ENCODE measurements around the gene FMO2.

Gene FMO2

DNA sequence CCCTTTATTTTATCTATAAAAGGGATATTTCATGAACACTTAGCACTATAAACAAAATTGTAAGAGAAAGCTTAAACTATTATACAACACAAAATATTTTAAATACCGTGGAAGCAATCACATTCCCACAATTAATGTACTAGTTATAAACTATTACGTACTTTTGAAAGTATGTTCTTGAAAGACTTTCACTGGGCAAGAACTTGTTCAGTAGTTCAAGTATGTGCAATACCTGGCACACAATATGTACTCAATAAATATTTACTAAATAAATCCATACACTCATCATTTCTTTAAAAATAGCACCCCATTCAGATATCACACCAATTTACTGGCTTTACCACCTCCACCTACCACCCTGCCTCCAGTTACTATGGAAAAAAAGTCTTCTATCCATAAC lies 12.6 kb upstream of the FMO2 start:
- Histone ChIP-seq H2BK12ac (ENCODE audit: low read length) (no peak overlapping the region), H4K91ac (ENCODE audit: low read depth, low read length, poor library complexity) (no peak overlapping the region), H3K79me1 (ENCODE audit: low read depth, low read length) (no peaks in the 10 kb centered on the region), H3K9me3 (replicated peaks in 1 of 2; ENCODE audit: control insufficient read depth in 2 of 2, insufficient read depth in 1 of 2, low read depth in 1 of 2, low read length in 2 of 2) (peaks cover 0 to 2% of the 10 kb centered on the region in 2 donors), H3K9ac (ENCODE audit: low read depth, low read length, poor library complexity) (no peak overlapping the region), H3K4ac (ENCODE audit: low read length) (no peak overlapping the region), H2BK15ac (ENCODE audit: low read length) (no peak overlapping the region), H3K4me1 (ENCODE audit: control insufficient read depth in 2 of 2, insufficient read depth in 1 of 2, low read depth in 1 of 2, low read length in 2 of 2) (no peaks in the 10 kb centered on the region), H2BK120ac (ENCODE audit: low read depth, low read length) (no peak overlapping the region), H2BK5ac (ENCODE audit: low read length) (no peak overlapping the region), H3K18ac (ENCODE audit: low read length) (no peak overlapping the region), H3K4me3 (ENCODE audit: low read length in 2 of 2) (no peak overlapping the region), H3K23ac (ENCODE audit: low read depth, low read length, poor library complexity) (no peak overlapping the region), H4K8ac (ENCODE audit: low read depth, low read length) (no peak overlapping the region), H3K27me3 (ENCODE audit: control insufficient read depth in 3 of 3, insufficient read depth in 3 of 3, low read depth in 1 of 3, low read length in 3 of 3) (no peaks in the 10 kb centered on the region), H3K14ac (ENCODE audit: low read length) (no peak overlapping the region), H2AFZ (ENCODE audit: low read length) (no peak overlapping the region), H2AK5ac (ENCODE audit: low read depth, low read length) (no peak overlapping the region), H3K27ac (replicated peaks; ENCODE audit: low read length) (no peak overlapping the region), H3K36me3 (replicated peaks in 1 of 2; ENCODE audit: control insufficient read depth in 2 of 2, insufficient read depth in 2 of 2, low read length in 2 of 2) (no peaks in the 10 kb centered on the region), H3K4me2 (ENCODE audit: insufficient read depth, low read length, poor library complexity, severe bottlenecking) (no peak overlapping the region)
- no CpG with 5 or more reads among the region's 2 CpGs for WGBS, 2 donors (ENCODE audit: extremely low coverage in 2 of 2, insufficient read length in 2 of 2, insufficient replicate concordance in 1 of 2)
- DNase-seq (ENCODE audit: low spot score): no peak

- H4K91ac ChIP-seq (ENCODE audit: low read depth, low read length, poor library complexity): no peak overlapping the region
- H2BK120ac ChIP-seq (ENCODE audit: low read depth, low read length): no peak overlapping the region
- no peaks in the 10 kb centered on the region for H3K79me1 ChIP-seq (ENCODE audit: low read depth, low read length)
- no peak overlapping the region for H2AFZ ChIP-seq (ENCODE audit: low read length)
- no peak overlapping the region for H2BK5ac ChIP-seq (ENCODE audit: low read length)
- H3K4me3 ChIP-seq (ENCODE audit: low read length in 2 of 2): no peak overlapping the region
- H4K8ac ChIP-seq (ENCODE audit: low read depth, low read length): no peak overlapping the region
- H3K9me3 ChIP-seq (replicated peaks in 1 of 2; ENCODE audit: control insufficient read depth in 2 of 2, insufficient read depth in 1 of 2, low read depth in 1 of 2, low read length in 2 of 2): peaks cover 0 to 2% of the 10 kb centered on the region in 2 donors
- DNase-seq (ENCODE audit: low spot score): no peak
- no peaks in the 10 kb centered on the region for H3K27me3 ChIP-seq (ENCODE audit: control insufficient read depth in 3 of 3, insufficient read depth in 3 of 3, low read depth in 1 of 3, low read length in 3 of 3)
- no CpG with 5 or more reads among the region's 1 CpG for WGBS, 2 donors (ENCODE audit: extremely low coverage in 2 of 2, insufficient read length in 2 of 2, insufficient replicate concordance in 1 of 2)
- no peaks in the 10 kb centered on the region for H3K4me1 ChIP-seq (ENCODE audit: control insufficient read depth in 2 of 2, insufficient read depth in 1 of 2, low read depth in 1 of 2, low read length in 2 of 2)
- H3K27ac ChIP-seq (replicated peaks; ENCODE audit: low read length): no peak overlapping the region
- H3K23ac ChIP-seq (ENCODE audit: low read depth, low read length, poor library complexity): no peak overlapping the region
- H2BK15ac ChIP-seq (ENCODE audit: low read length): no peak overlapping the region
- no peak overlapping the region for H2BK12ac ChIP-seq (ENCODE audit: low read length)
- H3K36me3 ChIP-seq (replicated peaks in 1 of 2; ENCODE audit: control insufficient read depth in 2 of 2, insufficient read depth in 2 of 2, low read length in 2 of 2): no peaks in the 10 kb centered on the region
- no peak overlapping the region for H3K14ac ChIP-seq (ENCODE audit: low read length)
- H3K9ac ChIP-seq (ENCODE audit: low read depth, low read length, poor library complexity): no peak overlapping the region
- H2AK5ac ChIP-seq (ENCODE audit: low read depth, low read length): no peak overlapping the region
- no peak overlapping the region for H3K4me2 ChIP-seq (ENCODE audit: insufficient read depth, low read length, poor library complexity, severe bottlenecking)
- H3K4ac ChIP-seq (ENCODE audit: low read length): no peak overlapping the region
- H3K18ac ChIP-seq (ENCODE audit: low read length): no peak overlapping the region
Measured at GRCh38 chr1:171173069-171173468, 12.0 kb upstream of the FMO2 start.

DNA sequence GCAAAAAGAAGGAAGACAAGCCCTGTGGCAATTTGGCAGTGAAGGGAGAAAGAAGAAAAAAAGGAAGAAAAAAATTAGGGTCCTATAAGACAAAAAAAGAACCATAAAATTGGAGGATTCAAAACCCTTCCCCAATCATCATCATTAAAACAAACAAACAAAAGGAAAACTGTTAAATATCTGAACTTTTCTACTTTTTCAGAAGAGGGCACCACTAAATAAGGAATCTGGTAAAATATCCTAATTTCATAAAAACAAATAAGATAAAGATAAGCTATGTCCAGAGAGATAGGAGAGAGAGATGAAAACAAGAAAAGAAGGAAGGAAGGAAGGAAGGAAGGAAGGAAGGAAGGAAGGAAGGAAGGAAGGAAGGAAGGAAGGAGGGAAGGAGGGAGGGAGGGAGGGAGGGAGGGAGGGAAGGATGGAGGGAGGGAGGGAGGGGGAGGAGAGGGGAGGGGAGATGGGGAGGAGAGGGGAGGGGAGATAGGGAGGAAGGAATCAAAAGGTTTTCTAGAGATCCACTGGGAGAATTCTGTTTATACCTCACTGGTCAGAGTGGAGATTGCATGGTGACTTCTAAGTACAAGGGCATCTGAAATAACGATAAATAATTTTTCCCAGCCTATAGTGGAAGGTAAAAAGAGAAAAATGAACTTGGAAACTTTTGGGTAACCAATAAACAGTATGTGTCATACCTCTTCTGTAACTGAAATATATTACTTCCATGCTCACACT lies 10.4 kb upstream of the FMO2 start:
- Histone ChIP-seq H4K8ac (ENCODE audit: low read depth, low read length) (no peak overlapping the region), H3K27ac (replicated peaks; ENCODE audit: low read length) (no peak overlapping the region), H3K4ac (ENCODE audit: low read length) (no peak overlapping the region), H3K36me3 (replicated peaks in 1 of 2; ENCODE audit: control insufficient read depth in 2 of 2, insufficient read depth in 2 of 2, low read length in 2 of 2) (no peaks in the 10 kb centered on the region), H3K4me2 (ENCODE audit: insufficient read depth, low read length, poor library complexity, severe bottlenecking) (no peak overlapping the region), H3K9ac (ENCODE audit: low read depth, low read length, poor library complexity) (no peak overlapping the region), H3K18ac (ENCODE audit: low read length) (no peak overlapping the region), H3K14ac (ENCODE audit: low read length) (no peak overlapping the region), H3K9me3 (replicated peaks in 1 of 2; ENCODE audit: control insufficient read depth in 2 of 2, insufficient read depth in 1 of 2, low read depth in 1 of 2, low read length in 2 of 2) (no peaks in the 10 kb centered on the region), H4K91ac (ENCODE audit: low read depth, low read length, poor library complexity) (no peak overlapping the region), H3K27me3 (ENCODE audit: control insufficient read depth in 3 of 3, insufficient read depth in 3 of 3, low read depth in 1 of 3, low read length in 3 of 3) (no peaks in the 10 kb centered on the region), H2BK120ac (ENCODE audit: low read depth, low read length) (no peak overlapping the region), H3K4me3 (ENCODE audit: low read length in 2 of 2) (no peak overlapping the region), H2BK15ac (ENCODE audit: low read length) (no peak overlapping the region), H3K4me1 (ENCODE audit: control insufficient read depth in 2 of 2, insufficient read depth in 1 of 2, low read depth in 1 of 2, low read length in 2 of 2) (no peaks in the 10 kb centered on the region), H2BK5ac (ENCODE audit: low read length) (no peak overlapping the region), H3K79me1 (ENCODE audit: low read depth, low read length) (no peaks in the 10 kb centered on the region), H2AK5ac (ENCODE audit: low read depth, low read length) (no peak overlapping the region), H2AFZ (ENCODE audit: low read length) (no peak overlapping the region), H2BK12ac (ENCODE audit: low read length) (no peak overlapping the region), H3K23ac (ENCODE audit: low read depth, low read length, poor library complexity) (no peak overlapping the region)
- WGBS, 2 donors (ENCODE audit: extremely low coverage in 2 of 2, insufficient read length in 2 of 2, insufficient replicate concordance in 1 of 2): no CpG with 5 or more reads among the region's 1 CpG
- no peak for DNase-seq (ENCODE audit: low spot score)

GRCh38 chr1:171177261-171177660 lies 7.8 kb upstream of the FMO2 start:
- no peak overlapping the region for H2BK120ac ChIP-seq (ENCODE audit: low read depth, low read length)
- no peak overlapping the region for H3K4ac ChIP-seq (ENCODE audit: low read length)
- H4K91ac ChIP-seq (ENCODE audit: low read depth, low read length, poor library complexity): no peak overlapping the region
- no peak overlapping the region for H3K27ac ChIP-seq (replicated peaks; ENCODE audit: low read length)
- H2BK12ac ChIP-seq (ENCODE audit: low read length): no peak overlapping the region
- H3K18ac ChIP-seq (ENCODE audit: low read length): no peak overlapping the region
- H3K14ac ChIP-seq (ENCODE audit: low read length): no peak overlapping the region
- H3K27me3 ChIP-seq (ENCODE audit: control insufficient read depth in 3 of 3, insufficient read depth in 3 of 3, low read depth in 1 of 3, low read length in 3 of 3): no peaks in the 10 kb centered on the region
- no peak overlapping the region for H2AFZ ChIP-seq (ENCODE audit: low read length)
- no peaks in the 10 kb centered on the region for H3K4me1 ChIP-seq (ENCODE audit: control insufficient read depth in 2 of 2, insufficient read depth in 1 of 2, low read depth in 1 of 2, low read length in 2 of 2)
- no peak overlapping the region for H3K4me3 ChIP-seq (ENCODE audit: low read length in 2 of 2)
- H3K23ac ChIP-seq (ENCODE audit: low read depth, low read length, poor library complexity): no peak overlapping the region
- H3K79me1 ChIP-seq (ENCODE audit: low read depth, low read length): no peaks in the 10 kb centered on the region
- H3K9me3 ChIP-seq (replicated peaks in 1 of 2; ENCODE audit: control insufficient read depth in 2 of 2, insufficient read depth in 1 of 2, low read depth in 1 of 2, low read length in 2 of 2): no peaks in the 10 kb centered on the region
- H3K36me3 ChIP-seq (replicated peaks in 1 of 2; ENCODE audit: control insufficient read depth in 2 of 2, insufficient read depth in 2 of 2, low read length in 2 of 2): no peaks in the 10 kb centered on the region
- H3K9ac ChIP-seq (ENCODE audit: low read depth, low read length, poor library complexity): no peak overlapping the region
- no peak overlapping the region for H3K4me2 ChIP-seq (ENCODE audit: insufficient read depth, low read length, poor library complexity, severe bottlenecking)
- no CpG with 5 or more reads among the region's 4 CpGs for WGBS, 2 donors (ENCODE audit: extremely low coverage in 2 of 2, insufficient read length in 2 of 2, insufficient replicate concordance in 1 of 2)
- no peak overlapping the region for H4K8ac ChIP-seq (ENCODE audit: low read depth, low read length)
- H2AK5ac ChIP-seq (ENCODE audit: low read depth, low read length): no peak overlapping the region
- no peak overlapping the region for H2BK15ac ChIP-seq (ENCODE audit: low read length)
- H2BK5ac ChIP-seq (ENCODE audit: low read length): no peak overlapping the region
- no peak for DNase-seq (ENCODE audit: low spot score)
